WTC11 (cell line): ENCODE measurements around the gene AKT1. TPM values are rescaled to one million over a fixed set of nuclear protein-coding genes. Genes with fewer than 3 reads are reported as not detected.

Experiments
- ATAC-seq: fragments of 200-7000 bp; cut with Tn5 transposase; 2 replicates; pipeline ENCODE4 v1.10.0; 2021; ENCODE audit warnings: mild to moderate bottlenecking, moderate library complexity
- CTCF ChIA-PET: fragments of 300-600 bp; sonication (Branson Sonifier 250); formaldehyde crosslinking; loops from one replicate; lab custom pipeline; 2021; ENCODE audit warnings: antibody characterized with exemption; lab: Charles Lee
- POLR2A ChIA-PET: fragments of 350-600 bp; sonication (Branson Sonifier 250); formaldehyde crosslinking; loops from one replicate; lab custom pipeline; 2021; ENCODE audit warnings: antibody characterized with exemption; lab: Charles Lee
- DNase-seq: peaks from one replicate; pipeline ENCODE4 v3.0.0; 2021; ENCODE audit warnings: low spot score
- H3K27ac Mint-ChIP-seq: 2 replicates; pipeline ENCODE4 v1.8.0; 2021; ENCODE audit warnings: mixed read lengths
- H3K27me3 Mint-ChIP-seq: 2 replicates; pipeline ENCODE4 v1.8.0; 2021; ENCODE audit warnings: low read depth, mild to moderate bottlenecking, moderate library complexity, mixed read lengths
- H3K36me3 Mint-ChIP-seq: 2 replicates; pipeline ENCODE4 v1.8.0; 2021; ENCODE audit warnings: mixed read lengths
- H3K4me1 Mint-ChIP-seq: 2 replicates; pipeline ENCODE4 v1.8.0; 2022; ENCODE audit warnings: mixed read lengths
- H3K4me3 Mint-ChIP-seq: 2 replicates; pipeline ENCODE4 v1.8.0; 2021; ENCODE audit warnings: mild to moderate bottlenecking, moderate library complexity, mixed read lengths
- H3K9me3 Mint-ChIP-seq: 2 replicates; pipeline ENCODE4 v1.8.0; 2021; ENCODE audit warnings: mixed read lengths
- ATF1 ChIP-seq: sonication (generic); formaldehyde crosslinking; IDR thresholded peaks from 2 replicates; pipeline ENCODE4 v1.8.1; 2023; ENCODE audit warnings: mild to moderate bottlenecking, moderate library complexity, missing genetic modification reagents
- CREM ChIP-seq: sonication (generic); formaldehyde crosslinking; IDR thresholded peaks from 2 replicates; pipeline ENCODE4 v1.8.1; 2022; ENCODE audit warnings: mild to moderate bottlenecking, missing genetic modification reagents, moderate library complexity
- ETV6 ChIP-seq: sonication (generic); formaldehyde crosslinking; IDR thresholded peaks from 2 replicates; pipeline ENCODE4 v1.8.1; 2022; ENCODE audit warnings: mild to moderate bottlenecking, missing genetic modification reagents
- GABPB1 ChIP-seq: sonication (generic); formaldehyde crosslinking; IDR thresholded peaks from 2 replicates; pipeline ENCODE4 v1.8.1; 2023; ENCODE audit warnings: mild to moderate bottlenecking, missing genetic modification reagents
- MYBL2 ChIP-seq: sonication (generic); formaldehyde crosslinking; IDR thresholded peaks from 2 replicates; pipeline ENCODE4 v1.8.1; 2023; ENCODE audit warnings: mild to moderate bottlenecking, moderate library complexity, missing genetic modification reagents
- ZNF121 ChIP-seq: sonication (generic); formaldehyde crosslinking; IDR thresholded peaks from 2 replicates; pipeline ENCODE4 v1.8.0; 2023; ENCODE audit warnings: missing genetic modification reagents
- ZNF423 ChIP-seq: fragments of 250-450 bp; sonication (Bioruptor Pico); IDR thresholded peaks from 2 replicates; pipeline ENCODE4 v2.1.2; 2022; ENCODE audit warnings: mild to moderate bottlenecking, moderate library complexity
- total RNA-seq: library from RNA; stranded (reverse); gene quantifications from 3 replicates; pipeline ENCODE4 v1.2.3, GENCODE V29; 2021
- TF ChIP-seq, protein P1 (sequence below): fragments of 250-450 bp; sonication (Bioruptor Pico); IDR thresholded peaks from 2 replicates; pipeline ENCODE4 v1.9.0; 2021; ENCODE audit warnings: mild to moderate bottlenecking
- TF ChIP-seq, protein P2 (sequence below): sonication (generic); formaldehyde crosslinking; IDR thresholded peaks from 2 replicates; pipeline ENCODE4 v1.8.0; 2022; ENCODE audit warnings: mild to moderate bottlenecking, missing genetic modification reagents
- TF ChIP-seq, protein P3 (sequence below): sonication (generic); formaldehyde crosslinking; IDR thresholded peaks from 2 replicates; pipeline ENCODE4 v1.8.0; 2023; ENCODE audit warnings: mild to moderate bottlenecking, missing genetic modification reagents
- TF ChIP-seq, protein P4 (sequence below): sonication (generic); formaldehyde crosslinking; IDR thresholded peaks from 2 replicates; pipeline ENCODE4 v1.8.1; 2022; ENCODE audit warnings: mild to moderate bottlenecking, moderate library complexity, missing genetic modification reagents
- TF ChIP-seq, protein P5 (sequence below): sonication (generic); formaldehyde crosslinking; IDR thresholded peaks from 2 replicates; pipeline ENCODE4 v1.8.0; 2022; ENCODE audit warnings: missing genetic modification reagents

AKT1 gene
- total RNA-seq, 1 experiment from 2014 or later = 121 TPM

DNA sequence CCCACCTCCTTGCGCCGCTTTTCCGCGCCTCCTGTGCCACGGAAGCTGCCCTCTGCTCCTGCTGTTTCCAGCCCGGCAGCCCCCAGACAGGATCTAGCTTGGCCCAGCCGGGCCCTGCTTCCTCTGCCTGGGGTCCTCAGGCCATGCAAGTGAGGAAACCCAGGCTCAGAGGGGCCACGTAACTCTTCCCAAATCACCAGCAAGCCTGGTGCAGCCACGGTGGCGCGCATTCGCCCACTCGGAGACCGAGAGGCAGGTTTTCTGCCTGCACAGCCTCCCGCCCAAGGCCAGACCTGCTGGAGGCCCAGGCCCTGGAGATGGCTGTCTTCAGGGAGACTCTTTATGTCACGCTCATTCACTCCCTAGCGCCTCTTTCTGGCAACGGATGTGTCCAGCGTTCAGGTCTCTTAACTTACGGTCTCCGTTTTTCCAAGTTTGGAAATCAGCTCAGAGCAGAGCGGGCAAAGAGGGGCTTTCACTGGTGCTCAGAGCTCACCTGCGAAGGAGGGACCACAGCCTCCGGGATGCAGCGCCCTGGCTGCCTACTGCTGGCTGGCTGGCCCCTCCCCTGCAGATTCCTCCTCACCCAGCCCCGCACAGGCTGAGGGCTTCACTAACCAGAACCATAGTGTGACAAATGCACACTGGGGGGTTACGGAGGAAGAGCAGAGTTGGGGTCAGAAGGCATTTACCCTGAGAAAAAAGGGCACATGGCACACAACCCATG lies 48.9 kb upstream of the AKT1 start:
- Mint-ChIP-seq H3K27me3 (peaks cover 70% of the 10 kb centered on the region), H3K9me3 (0 out of 2 replicates have a peak, but pooled peaks cover 3% of the 10 kb centered on the region), H3K27ac (peak overlapping the region; percentile 68), H3K36me3 (peaks cover 5% of the 10 kb centered on the region), H3K4me3 (peak overlapping the region; percentile 75), H3K4me1 (peaks cover 13% of the 10 kb centered on the region)
- DNase-seq (peak; percentile 41), ATAC-seq (peak; percentile 60)
- POLR2A ChIA-PET = interaction anchor here (1.5 to 2.7 kb wide), 2 partner anchors 18 to 20 kb away, joined by 5 to 7 read pairs; no protein-coding TSS in a partner anchor
- CTCF ChIA-PET = interaction anchor here (0.6 to 8.3 kb wide), 7 partner anchors 12 to 201 kb away, joined by 3 to 68 read pairs (median 5); no protein-coding TSS in a partner anchor
- no peak for TF ChIP-seq GABPB1 (CRISPR knock-in tag)
- TF ChIP-seq ATF1 = no peak
- TF ChIP-seq, protein P1, sequence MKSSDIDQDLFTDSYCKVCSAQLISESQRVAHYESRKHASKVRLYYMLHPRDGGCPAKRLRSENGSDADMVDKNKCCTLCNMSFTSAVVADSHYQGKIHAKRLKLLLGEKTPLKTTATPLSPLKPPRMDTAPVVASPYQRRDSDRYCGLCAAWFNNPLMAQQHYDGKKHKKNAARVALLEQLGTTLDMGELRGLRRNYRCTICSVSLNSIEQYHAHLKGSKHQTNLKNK (CRISPR knock-in tag) = no peak
- 0 out of 2 replicates have a peak, but pooled peaks have one; percentile 12 for TF ChIP-seq ETV6 (CRISPR knock-in tag)
- TF ChIP-seq, protein P2, sequence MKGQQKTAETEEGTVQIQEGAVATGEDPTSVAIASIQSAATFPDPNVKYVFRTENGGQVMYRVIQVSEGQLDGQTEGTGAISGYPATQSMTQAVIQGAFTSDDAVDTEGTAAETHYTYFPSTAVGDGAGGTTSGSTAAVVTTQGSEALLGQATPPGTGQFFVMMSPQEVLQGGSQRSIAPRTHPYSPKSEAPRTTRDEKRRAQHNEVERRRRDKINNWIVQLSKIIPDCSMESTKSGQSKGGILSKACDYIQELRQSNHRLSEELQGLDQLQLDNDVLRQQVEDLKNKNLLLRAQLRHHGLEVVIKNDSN = no peak
- peak; percentile 82; the same call in 1 of the 2 replicates for TF ChIP-seq ZNF121 (CRISPR knock-in tag)
- TF ChIP-seq CREM (CRISPR knock-in tag) = 0 out of 2 replicates have a peak, but pooled peaks have one; percentile 65

DNA sequence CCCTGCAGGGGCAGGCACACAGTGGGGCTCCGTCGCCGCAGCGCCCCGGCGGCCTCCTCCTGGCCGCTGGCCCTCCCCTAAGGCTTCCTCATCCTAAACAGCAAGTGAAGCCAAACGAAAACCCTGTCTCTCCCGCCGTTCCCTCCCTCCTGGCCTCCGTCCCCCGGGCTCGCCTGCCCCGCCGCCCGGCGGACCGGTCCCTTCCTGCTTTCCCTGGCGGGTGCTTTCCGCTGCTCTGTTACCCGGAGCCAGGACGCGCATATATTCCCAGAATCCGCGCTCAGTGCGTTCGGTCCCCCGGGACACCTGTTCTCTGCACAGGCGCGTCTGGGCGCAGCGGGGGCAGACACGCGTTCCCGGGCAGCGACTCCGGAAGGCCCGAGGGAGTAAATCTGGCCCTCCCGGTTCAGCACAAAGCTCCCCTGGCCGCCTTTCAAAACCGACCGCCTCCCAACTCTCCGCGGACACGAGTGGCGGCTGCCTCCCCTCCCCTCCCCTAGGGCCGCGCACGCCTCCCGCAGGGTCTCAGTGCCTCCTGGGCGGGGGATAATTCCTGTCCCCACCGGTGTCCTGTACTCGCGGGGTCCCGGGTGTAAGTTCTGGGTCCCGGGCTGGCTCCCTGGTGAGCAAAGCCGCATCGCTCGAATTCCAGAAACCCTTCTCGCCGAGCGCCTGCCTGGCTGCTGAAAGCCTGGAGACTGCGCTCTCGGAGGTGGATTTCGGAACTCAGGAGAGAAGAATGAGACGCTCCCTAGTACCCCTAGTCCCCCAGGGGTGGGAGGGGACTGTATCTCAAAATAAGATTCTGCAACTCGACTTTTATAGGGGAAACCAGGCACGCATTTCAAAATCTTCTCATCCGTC lies 48.1 kb upstream of the AKT1 start:
- ATAC-seq (peak; percentile 78), DNase-seq (peak; percentile 77)
- Mint-ChIP-seq H3K4me3 (peak overlapping the region; percentile 75), H3K27me3 (peaks cover 78% of the 10 kb centered on the region), H3K4me1 (peaks cover 13% of the 10 kb centered on the region), H3K27ac (peak overlapping the region; percentile 68; the same call in 1 of the 2 replicates), H3K9me3 (0 out of 2 replicates have a peak, but pooled peaks cover 8% of the 10 kb centered on the region), H3K36me3 (peaks cover 5% of the 10 kb centered on the region)
- POLR2A ChIA-PET = interaction anchor here (1.5 to 2.7 kb wide), 2 partner anchors 17 to 21 kb away, joined by 5 to 7 read pairs; no protein-coding TSS in a partner anchor
- TF ChIP-seq ZNF423 (CRISPR knock-in tag) (peak; percentile 79; the same call in 1 of the 2 replicates), MYBL2 (no peak)
- TF ChIP-seq, protein P3, sequence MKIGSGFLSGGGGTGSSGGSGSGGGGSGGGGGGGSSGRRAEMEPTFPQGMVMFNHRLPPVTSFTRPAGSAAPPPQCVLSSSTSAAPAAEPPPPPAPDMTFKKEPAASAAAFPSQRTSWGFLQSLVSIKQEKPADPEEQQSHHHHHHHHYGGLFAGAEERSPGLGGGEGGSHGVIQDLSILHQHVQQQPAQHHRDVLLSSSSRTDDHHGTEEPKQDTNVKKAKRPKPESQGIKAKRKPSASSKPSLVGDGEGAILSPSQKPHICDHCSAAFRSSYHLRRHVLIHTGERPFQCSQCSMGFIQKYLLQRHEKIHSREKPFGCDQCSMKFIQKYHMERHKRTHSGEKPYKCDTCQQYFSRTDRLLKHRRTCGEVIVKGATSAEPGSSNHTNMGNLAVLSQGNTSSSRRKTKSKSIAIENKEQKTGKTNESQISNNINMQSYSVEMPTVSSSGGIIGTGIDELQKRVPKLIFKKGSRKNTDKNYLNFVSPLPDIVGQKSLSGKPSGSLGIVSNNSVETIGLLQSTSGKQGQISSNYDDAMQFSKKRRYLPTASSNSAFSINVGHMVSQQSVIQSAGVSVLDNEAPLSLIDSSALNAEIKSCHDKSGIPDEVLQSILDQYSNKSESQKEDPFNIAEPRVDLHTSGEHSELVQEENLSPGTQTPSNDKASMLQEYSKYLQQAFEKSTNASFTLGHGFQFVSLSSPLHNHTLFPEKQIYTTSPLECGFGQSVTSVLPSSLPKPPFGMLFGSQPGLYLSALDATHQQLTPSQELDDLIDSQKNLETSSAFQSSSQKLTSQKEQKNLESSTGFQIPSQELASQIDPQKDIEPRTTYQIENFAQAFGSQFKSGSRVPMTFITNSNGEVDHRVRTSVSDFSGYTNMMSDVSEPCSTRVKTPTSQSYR (CRISPR knock-in tag) = 0 out of 2 replicates have a peak, but pooled peaks have one; percentile 6
- TF ChIP-seq, protein P4, sequence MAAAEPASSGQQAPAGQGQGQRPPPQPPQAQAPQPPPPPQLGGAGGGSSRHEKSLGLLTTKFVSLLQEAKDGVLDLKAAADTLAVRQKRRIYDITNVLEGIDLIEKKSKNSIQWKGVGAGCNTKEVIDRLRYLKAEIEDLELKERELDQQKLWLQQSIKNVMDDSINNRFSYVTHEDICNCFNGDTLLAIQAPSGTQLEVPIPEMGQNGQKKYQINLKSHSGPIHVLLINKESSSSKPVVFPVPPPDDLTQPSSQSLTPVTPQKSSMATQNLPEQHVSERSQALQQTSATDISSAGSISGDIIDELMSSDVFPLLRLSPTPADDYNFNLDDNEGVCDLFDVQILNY (CRISPR knock-in tag) = 0 out of 2 replicates have a peak, but pooled peaks have one; percentile 52
- TF ChIP-seq, protein P5, sequence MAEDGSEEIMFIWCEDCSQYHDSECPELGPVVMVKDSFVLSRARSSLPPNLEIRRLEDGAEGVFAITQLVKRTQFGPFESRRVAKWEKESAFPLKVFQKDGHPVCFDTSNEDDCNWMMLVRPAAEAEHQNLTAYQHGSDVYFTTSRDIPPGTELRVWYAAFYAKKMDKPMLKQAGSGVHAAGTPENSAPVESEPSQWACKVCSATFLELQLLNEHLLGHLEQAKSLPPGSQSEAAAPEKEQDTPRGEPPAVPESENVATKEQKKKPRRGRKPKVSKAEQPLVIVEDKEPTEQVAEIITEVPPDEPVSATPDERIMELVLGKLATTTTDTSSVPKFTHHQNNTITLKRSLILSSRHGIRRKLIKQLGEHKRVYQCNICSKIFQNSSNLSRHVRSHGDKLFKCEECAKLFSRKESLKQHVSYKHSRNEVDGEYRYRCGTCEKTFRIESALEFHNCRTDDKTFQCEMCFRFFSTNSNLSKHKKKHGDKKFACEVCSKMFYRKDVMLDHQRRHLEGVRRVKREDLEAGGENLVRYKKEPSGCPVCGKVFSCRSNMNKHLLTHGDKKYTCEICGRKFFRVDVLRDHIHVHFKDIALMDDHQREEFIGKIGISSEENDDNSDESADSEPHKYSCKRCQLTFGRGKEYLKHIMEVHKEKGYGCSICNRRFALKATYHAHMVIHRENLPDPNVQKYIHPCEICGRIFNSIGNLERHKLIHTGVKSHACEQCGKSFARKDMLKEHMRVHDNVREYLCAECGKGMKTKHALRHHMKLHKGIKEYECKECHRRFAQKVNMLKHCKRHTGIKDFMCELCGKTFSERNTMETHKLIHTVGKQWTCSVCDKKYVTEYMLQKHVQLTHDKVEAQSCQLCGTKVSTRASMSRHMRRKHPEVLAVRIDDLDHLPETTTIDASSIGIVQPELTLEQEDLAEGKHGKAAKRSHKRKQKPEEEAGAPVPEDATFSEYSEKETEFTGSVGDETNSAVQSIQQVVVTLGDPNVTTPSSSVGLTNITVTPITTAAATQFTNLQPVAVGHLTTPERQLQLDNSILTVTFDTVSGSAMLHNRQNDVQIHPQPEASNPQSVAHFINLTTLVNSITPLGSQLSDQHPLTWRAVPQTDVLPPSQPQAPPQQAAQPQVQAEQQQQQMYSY = peak; percentile 85
- CTCF ChIA-PET = interaction anchor here (1.3 to 8.3 kb wide), 5 partner anchors 12 to 202 kb away, joined by 3 to 68 read pairs (median 8); no protein-coding TSS in a partner anchor
